HG03378 (cell line): ENCODE data around the gene RPIA.
A peak's percentile ranks its signal among the peaks of the same experiment; 100 is the strongest.
"Not testable (repeated sequence)": the region's sequence is repeated elsewhere in the genome, so short reads cannot be mapped to it uniquely, and the experiment has no call there.

Source experiments
- ATAC-seq: cut with Tn5 transposase; IDR thresholded peaks from one replicate; pipeline ENCODE4 v1.9.1; 2021; ENCODE audit warnings: mild to moderate bottlenecking, moderate library complexity; ENCODE audit not compliant: unreplicated experiment

RPIA gene

DNA sequence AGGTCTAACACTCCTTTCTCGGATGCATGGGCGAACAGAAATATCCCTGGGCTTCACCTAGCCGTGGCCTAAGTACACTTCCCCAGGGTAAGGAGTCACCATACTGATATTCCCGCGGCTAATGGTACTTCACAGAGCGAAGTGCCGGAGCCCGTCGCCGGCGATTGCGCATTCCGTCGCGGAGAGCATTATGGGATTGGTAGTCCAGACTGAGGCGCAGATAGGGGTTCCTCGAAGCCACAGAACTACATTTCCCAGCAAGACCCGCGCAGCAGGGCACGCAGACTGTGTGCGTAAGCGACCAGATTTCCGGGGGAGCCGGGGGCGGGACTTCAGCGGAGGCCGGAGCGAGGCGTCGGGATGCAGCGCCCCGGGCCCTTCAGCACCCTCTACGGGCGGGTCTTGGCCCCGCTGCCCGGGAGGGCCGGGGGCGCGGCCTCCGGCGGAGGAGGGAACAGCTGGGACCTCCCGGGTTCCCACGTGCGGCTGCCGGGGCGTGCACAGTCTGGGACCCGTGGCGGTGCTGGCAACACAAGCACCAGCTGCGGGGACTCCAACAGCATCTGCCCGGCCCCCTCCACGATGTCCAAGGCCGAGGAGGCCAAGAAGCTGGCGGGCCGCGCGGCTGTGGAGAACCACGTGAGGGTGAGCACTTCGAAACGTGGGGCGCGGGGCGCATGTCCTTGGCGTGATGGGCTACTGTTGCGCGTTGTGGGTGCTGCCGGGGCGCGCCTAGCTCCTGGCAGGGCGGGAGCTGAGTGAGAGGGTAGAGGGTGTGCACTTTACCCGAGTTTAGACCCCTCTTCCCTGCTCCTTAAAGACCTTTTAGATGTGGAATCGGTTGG, at the start of gene RPIA:
TSS of gene RPIA (plus strand) at position 335 of the 845 bp plus-strand sequence. CDS start at position 361, 26 bp downstream.
- ATAC-seq, result peak; percentile 97

DNA sequence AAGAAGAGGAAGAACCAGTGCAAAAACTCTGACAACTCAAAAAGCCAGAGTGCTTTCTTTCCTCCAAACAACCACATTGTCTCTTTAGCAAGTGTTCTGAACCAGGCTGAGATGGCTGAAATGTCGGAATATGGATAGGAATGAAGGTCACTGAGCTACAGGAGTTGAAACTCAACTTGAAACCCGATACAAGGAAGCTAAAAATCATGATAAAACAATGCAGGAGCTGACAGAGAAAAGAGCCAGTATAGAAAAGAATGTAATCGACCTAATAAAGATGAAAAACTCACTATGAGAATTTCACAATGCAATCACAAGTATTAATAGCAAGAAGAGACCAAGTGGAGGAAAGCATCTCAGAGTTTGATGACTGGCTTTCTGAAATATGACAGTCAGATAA, 49.2 kb upstream of the RPIA start:
- no peak for ATAC-seq

DNA sequence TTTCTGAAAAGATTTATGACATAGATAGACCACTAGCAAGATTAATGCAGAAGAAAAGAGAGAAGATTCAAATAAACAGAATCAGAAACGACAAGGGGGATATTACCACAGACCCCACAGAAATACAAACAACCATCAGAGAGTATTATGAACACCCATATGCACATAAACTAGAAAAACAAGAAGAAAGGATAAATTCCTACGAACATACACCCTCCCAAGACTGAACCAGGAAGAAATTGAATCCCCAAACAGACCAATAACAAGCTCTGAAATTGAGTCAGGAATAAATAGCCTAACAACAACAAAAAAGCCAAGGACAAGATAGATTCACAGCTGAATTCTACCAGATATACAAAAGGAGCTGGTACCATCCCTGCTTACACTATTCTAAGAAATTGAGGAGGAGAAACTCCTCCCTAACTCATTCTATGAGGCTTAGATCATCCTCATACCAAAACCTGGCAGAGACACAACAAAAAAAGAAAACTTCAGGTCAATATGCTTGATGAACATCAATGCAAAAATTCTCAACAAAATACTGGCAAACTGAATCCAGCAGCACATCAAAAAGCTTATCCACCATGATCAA, 46.1 kb upstream of the RPIA start:
- ATAC-seq, result not testable (repeated sequence)

DNA sequence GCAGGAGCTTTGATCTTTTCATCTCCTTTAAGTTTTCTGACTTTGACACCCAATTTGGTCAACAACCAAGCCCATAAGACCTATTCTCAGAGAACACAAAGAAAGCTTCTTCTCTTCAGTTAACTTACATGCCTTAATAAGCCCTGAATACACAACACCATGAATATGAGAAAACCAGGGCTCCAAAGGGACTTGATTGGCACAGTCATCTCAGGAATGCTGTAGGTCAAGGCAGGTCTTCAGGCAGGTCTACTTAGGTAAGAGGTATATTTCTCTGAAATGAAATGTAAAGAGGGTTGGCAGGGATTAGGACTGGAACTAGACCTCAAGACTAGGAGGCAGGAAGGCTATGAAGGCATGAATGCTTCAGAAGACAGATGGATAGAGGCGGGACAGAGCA, 39.8 kb upstream of the RPIA start:
- no peak for ATAC-seq

DNA sequence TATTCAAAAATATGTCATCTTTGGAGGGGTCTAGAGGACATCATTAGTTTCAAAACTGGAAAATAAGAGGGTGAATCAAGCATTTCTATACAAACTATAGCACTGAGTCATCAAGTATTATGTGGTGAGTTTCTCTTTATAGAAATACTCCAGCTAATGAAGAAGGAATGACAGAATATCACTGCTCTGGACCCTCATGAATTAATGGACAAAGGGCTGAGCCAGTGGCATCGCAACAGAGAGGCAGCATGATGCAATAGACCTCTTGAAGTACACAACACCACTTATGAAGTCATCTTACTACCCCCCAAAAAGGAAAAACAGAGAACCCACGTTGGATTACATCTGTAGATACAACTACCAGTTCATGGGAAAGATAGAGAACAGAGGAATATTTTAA, 36.8 kb upstream of the RPIA start:
- ATAC-seq, result no peak

DNA sequence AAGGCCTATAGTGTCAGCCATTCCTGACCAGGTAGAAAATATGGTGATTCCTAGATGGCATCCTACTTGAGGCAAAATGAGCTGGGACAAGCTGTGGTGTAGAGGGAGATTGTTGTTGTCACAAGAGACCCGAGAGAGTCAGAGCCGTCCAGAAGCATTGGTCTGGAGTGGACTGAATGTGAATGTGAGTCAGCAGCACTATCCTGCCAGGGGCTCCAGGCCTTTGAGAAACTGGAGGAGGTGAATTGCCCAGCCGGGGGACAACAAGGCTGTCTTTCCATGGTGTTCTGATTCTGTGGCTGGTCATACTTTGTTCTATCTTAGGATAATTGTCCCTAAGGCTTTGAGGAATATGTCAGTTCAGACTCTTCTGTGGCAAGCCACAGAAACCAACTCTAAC, 34.8 kb upstream of the RPIA start:
- no peak for ATAC-seq

DNA sequence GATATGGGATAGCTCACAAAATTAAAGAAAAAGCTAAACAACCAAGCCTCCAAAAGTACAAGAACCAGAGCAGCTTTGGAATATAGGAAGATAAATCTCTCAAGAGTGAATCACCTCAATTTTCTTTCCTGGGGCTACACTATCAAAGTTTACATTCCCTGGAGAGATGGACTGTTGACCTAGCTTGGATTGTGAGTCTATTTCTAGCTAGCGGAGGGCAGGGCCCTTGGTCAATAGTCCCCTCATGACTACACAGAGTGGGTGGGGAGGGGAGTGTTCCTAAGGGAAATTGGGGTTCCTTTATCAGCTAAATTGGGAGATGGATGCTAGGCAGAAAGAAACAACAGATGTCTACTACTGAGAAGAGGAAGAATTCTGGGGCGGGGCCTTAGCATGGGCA, 34.3 kb upstream of the RPIA start:
- no peak for ATAC-seq

DNA sequence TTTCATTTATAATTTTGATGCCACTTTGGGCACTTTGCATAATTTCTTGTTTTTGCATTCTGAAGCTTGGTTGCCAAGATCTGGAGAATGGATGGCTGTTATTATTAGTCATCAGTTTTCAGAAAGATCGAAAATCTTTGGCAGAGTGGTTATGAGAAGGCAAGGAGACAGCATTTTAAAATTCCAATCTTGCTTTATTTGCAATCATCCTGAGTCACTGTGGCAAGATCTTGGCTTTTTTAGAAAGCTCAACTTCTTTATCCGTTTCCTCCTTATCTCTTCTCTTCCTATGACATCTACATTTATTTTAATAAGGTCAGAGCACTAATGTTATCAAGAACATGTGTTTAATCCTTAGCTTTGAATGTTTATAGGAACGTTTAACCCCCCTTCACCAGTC, 33.1 kb upstream of the RPIA start:
- ATAC-seq, result no peak

DNA sequence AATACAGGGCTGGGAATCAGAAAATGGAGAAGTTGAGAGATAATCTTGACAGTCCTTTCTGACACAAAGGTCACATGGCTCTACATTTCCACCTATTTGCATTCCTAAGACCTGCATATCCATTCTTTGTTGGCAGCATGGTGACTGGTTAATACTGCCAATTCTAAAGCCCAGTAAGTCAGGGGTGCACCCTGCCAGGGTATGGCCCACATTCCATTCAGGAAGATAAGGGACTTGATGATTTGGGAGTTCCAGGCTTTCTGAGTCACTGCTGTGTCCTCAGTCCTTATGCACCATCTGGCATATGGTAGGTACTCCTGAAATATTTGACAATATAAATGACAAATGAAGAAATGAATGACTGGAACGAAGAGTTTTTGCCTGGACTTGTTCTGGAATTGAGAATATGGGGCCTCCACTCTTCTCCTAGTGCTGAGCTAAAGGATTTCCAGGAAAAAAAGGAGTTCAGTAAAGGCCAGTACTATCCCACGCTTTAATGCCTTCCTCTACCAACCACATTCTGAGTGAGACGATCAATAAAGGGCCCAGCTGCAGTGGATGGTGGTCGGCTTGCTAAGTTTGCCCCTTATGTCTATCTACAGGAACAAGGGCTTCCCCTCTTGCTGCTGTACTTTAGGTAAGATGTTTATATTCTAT, 32.5 kb upstream of the RPIA start:
- ATAC-seq, result no peak

DNA sequence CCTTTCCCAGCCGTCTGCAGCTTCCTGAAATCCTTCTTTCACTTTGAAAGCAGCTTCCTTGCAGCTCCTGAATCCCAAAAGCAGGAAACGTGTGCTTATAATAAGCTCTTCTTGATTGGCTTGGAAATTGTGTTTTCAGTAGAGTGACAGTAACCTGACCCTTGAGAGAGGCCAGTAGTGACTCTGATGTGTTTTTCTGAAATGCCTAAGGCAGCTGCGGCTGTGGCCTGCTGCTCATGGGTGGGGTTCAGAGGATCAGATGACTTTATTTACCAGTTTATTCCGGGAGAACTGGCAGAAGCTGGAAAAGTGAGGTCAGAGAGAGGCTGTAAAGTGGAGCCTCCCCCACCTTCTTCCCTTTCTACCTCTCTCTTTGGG, 31.9 kb upstream of the RPIA start:
- ATAC-seq, result no peak

DNA sequence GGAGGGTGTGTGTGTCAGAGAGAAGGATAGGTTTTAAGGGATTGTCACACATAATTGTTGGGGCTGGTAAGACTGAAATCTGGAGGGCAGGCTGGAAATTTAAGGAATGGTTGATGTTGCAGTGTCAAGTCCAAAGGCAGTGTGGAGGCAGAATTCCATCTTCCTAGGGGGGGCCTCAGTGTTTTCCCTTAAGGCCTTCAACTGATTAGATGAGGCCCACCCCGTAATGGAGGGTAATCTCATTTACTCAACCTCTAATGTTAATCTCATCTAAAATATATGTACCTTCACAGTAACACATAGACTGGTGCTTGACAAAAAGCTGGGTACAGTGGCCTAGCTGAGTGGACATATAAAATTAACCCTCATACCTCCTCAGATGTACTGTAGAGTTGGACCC, 30.9 kb upstream of the RPIA start:
- no peak for ATAC-seq

DNA sequence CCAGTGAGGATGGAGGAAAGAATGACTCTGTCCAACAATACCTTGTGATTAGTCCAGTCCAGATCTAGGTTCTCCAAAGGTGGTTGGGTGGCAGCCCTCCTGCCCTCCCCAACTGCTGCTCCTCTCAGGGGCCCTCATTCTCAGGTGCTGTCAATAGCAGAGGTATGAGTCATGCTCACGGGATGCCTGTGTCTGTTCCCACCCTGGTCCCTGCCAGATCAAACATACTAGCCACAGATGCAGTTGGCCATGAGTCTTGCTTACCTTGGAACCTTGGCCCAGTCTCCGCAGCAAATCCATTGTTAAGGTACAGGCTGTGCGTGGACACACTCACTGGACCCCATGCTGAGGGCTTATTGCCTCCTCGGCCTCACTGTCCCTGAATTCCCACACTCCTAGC, 24.9 kb upstream of the RPIA start:
- ATAC-seq, result no peak

DNA sequence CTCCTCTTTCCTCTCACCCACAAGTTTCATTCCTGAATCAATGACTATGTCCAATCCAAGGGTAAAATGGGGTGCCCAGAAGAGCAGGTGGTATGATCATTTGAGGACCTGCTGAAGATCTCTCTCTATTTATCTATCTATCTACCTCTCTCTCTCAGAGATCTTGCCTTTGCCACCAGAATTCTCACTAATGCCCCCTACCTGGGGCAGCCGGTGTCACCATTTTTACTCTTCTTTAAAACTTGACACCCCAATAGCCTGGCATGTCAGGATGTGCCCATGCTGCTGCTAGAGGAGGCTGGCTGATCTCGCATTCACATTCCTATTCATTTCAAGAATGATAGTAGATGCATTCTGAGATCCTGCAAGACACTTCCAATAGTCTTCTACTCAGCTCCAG, 24.3 kb upstream of the RPIA start:
- ATAC-seq, result no peak

DNA sequence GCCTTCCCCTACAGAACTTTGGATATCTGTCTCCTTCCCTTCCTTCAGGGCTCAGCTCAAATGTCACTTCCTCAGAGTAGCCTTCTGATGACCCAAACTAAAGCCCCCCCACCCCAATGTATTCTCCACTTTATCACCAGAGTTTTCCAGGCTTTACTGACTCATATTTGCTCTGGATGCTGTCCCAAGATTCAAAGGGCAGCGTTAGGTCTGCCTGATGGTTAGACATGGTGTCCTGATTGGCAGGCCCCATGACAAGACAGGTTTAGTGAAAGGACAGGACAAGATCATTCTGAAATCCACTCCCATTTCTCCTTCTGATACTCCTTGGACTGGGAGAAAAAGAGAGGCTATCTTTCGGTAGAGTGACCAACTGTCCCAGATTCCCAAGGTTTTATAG, 22.6 kb upstream of the RPIA start:
- ATAC-seq, result no peak

DNA sequence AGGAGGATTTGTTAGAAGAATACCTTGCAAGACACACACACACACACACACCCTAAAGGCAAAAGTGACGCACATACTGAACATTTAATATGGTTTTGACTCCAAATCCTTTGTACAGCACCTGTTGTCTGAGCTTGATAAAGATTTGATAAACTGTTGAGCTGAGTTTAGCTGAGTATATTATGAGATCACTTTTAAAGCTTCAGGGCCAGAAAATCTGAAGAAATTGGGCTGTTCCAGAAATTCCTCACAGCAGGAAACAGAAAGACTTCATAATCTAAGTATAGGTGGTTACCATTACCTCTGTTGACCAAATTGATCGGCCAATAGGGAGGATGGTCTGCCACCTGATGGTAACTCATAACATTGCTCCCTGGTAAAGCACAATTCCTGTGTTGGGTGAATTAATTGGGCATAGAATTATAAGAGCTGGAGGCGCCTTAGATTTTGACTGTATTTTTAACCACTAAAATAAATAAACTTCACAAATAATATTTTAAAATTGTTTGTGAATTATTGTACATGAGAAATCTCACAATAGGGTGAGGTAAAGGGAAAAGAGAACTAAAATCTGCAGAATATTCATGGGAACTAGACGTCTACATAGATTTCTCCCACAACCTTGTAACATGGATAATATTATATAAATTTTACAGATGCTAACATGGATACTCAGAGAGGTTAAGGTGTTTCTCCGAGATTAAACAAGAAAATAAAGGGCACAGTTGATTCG, 21.8 kb upstream of the RPIA start:
- ATAC-seq, result peak; percentile 90

DNA sequence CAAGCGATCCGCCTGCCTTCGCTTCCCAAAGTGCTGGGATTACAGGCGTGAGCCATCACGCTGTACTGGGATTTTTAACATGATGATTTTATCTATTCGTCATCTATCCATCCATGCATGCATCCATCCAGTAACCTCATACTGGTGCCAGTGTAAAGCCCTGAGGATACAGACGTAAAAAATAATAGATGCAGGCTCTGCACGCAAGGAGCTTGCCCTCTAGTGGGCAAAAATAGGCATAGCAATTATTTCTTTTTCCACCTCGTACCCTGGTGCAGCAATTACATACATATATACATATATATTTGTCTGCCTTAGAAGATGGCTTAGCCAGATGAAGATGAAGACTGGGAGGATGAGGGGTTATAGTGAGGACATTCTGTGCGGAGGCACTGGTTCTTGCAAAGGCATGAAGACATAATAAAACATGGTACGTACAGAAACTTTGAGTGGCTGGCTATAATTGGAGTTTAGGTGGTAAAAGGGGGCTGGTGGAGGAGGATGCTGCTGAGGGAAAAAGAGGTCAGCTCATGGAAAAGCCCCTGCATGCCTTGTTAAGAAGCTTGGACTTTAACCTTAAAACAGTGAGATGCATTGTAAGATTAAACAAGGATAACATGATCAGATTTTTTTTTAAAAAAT, 19.6 kb upstream of the RPIA start:
- peak; percentile 61 for ATAC-seq

DNA sequence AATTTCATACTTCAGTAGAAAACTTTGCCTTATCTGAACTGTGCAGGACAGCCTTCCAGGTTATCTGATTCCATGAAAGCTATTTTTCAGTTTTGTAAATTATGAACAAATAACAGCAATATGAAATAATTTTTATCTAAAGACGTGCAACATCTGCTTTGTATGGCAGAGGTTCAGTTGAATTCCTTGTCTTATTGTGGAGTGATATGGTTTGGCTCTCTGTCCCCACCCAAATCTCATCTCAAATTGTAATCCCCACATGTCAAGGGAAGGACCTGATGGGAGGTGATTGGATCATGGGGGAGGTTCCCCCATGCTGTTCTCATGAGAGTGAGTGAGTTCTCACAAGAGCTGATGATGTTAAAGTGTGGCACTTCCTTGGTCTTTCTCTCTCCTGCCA, 18.1 kb upstream of the RPIA start:
- no peak for ATAC-seq

DNA sequence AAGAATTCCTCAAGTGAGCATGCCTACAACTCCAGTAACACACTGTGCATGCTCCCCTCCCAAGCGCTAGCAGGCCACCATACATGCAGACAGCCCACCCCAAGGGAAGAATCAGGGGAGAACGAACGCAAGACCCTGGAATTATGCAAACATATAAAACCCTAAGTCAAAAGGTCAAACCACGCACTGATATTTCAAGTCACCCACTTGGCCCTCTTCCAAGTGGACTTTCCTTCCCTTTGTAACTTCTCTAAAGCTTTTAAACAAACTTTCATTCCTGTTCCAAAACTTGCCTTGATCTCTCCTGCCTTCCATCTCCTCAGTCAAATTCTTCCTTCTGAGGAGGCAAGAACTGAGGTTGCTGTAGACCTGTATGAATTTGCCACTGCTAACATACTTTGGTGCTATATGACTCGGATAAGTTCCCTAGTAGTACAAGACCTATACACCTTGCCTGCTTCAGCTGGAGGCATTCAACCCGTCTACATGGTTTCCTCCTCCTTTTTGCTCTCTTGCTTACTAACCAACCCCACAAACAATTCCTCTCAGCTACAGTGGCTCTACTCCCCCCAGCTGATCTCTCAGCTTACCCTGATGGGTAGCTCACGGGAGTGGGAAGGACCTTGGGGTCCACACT, 11.1 kb upstream of the RPIA start:
- no peak for ATAC-seq

DNA sequence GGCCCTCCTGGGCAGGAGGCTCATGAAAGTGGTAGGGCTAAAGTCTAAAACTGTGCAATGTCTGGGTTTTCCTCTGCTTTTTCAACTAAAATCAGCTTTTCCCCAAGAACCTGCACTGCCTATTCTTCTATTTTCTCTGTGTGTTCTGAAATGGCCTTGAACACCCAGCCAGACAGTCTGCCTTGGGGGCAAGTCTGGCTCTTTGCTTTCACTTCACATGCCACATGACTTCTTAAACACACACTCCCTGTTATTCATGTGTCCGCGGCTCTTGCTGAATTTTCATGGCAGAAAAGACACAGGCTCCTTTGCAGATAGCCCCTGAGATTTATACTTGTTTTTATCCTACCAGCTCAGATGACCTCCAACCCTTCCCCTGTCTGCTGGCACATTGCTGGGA, 10.6 kb upstream of the RPIA start:
- no peak for ATAC-seq

DNA sequence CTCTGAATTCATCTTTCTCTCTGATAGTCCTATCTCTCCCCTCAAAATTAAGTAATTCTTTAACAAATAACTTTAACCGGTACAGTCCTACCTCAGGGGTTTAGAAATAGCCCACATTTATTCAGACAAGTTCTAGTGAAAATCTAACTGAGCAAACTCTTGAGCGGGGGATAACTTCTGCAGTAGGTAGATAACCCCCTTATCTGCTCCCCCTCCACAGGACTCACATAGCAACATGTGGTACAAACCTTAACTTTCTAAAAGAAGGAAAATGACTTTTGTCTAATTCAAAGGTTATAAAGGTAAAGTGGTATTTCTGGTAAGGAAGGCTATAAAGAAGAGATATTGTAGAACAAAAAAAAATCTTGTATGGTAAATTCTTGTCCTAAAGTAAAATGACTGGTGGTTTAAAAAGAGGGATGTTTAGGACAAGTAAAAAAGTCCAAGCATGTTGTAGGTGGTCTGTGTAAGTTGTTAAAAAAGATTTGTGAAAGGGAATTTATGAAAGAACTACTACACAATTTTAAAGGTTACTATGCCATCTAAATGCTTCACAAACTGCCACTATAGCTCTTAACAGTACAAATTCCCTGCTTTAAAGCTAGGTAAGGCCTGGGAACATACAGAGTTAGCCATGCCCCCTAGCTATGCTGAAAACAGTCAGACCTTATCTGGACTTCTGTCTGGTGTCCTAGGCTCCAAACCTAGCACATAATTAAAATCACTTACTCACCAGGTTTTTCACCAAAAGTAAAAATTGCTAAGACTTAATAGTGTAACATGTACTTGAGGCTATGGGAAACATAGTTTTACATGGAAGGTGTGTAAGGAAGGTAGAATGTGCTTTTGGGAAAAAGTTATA, 8.1 kb upstream of the RPIA start:
- ATAC-seq, result no peak
